ENCODE results near the gene XXYLT1.

XXYLT1 gene

GRCh38 chr3:195059471-195060216, 211.3 kb downstream of the XXYLT1 start:
- H3K9ac ChIP-seq (ENCODE audit: low read length) = no peak overlapping the region
- H3K4me2 ChIP-seq (ENCODE audit: low read length) = no peak overlapping the region
- H3K4me3 ChIP-seq (ENCODE audit: low read depth, low read length, poor library complexity, severe bottlenecking) = no peak overlapping the region
- no peaks in the 10 kb centered on the region for H3K9me2 ChIP-seq (ENCODE audit: low read depth, low read length)
- no peaks in the 10 kb centered on the region for H3K4me1 ChIP-seq (ENCODE audit: insufficient read depth, low read length, severe bottlenecking)
- no peak overlapping the region for H3K27ac ChIP-seq (ENCODE audit: low read depth, low read length, poor library complexity, severe bottlenecking)
- no peaks in the 10 kb centered on the region; the same call in 1 of the 2 replicates for H3K27me3 ChIP-seq (ENCODE audit: insufficient read depth, low read length)
- H2AFZ ChIP-seq (ENCODE audit: low read length) = no peak overlapping the region
- H3K79me2 ChIP-seq (ENCODE audit: insufficient read depth, low read length) = no peaks in the 10 kb centered on the region
- no peaks in the 10 kb centered on the region for H3K36me3 ChIP-seq (ENCODE audit: insufficient read depth, low read length)
- no peaks in the 10 kb centered on the region for H3F3A ChIP-seq (ENCODE audit: insufficient read depth, low read length)
- H3K9me3 ChIP-seq (ENCODE audit: low read length) = no peaks in the 10 kb centered on the region
- no peaks in the 10 kb centered on the region for H4K20me1 ChIP-seq (ENCODE audit: insufficient read depth, low read length)
- TF ChIP-seq EZH2 (IDR thresholded peaks at IDR 0.05; ENCODE audit: borderline replicate concordance, low read length) = no peak
- TF ChIP-seq CTCF (IDR thresholded peaks at IDR 0.05; ENCODE audit: low read length) = no peak

- Histone ChIP-seq H3K4me1 (ENCODE audit: insufficient read depth, low read length, severe bottlenecking) (no peaks in the 10 kb centered on the region), H4K20me1 (ENCODE audit: insufficient read depth, low read length) (no peaks in the 10 kb centered on the region), H3K9me2 (ENCODE audit: low read depth, low read length) (no peaks in the 10 kb centered on the region), H3K27me3 (ENCODE audit: insufficient read depth, low read length) (no peaks in the 10 kb centered on the region; the same call in 1 of the 2 replicates), H3K27ac (ENCODE audit: low read depth, low read length, poor library complexity, severe bottlenecking) (no peak overlapping the region), H3K79me2 (ENCODE audit: insufficient read depth, low read length) (no peaks in the 10 kb centered on the region), H3K4me2 (ENCODE audit: low read length) (no peak overlapping the region), H3K36me3 (ENCODE audit: insufficient read depth, low read length) (no peaks in the 10 kb centered on the region), H2AFZ (ENCODE audit: low read length) (no peak overlapping the region), H3K9me3 (ENCODE audit: low read length) (no peaks in the 10 kb centered on the region), H3K4me3 (ENCODE audit: low read depth, low read length, poor library complexity, severe bottlenecking) (no peak overlapping the region), H3F3A (ENCODE audit: insufficient read depth, low read length) (no peaks in the 10 kb centered on the region), H3K9ac (ENCODE audit: low read length) (no peak overlapping the region)
- no peak for TF ChIP-seq EZH2 (IDR thresholded peaks at IDR 0.05; ENCODE audit: borderline replicate concordance, low read length)
- TF ChIP-seq CTCF (IDR thresholded peaks at IDR 0.05; ENCODE audit: low read length) = no peak
These were observed 212.0 kb downstream of the XXYLT1 start for GRCh38 chr3:195059006-195059350.

- H3K9me3 ChIP-seq (ENCODE audit: low read length) = no peaks in the 10 kb centered on the region
These were observed 212.5 kb downstream of the XXYLT1 start for GRCh38 chr3:195058336-195059005.

More at GRCh38 chr3:195058336-195059005, 212.5 kb downstream of the XXYLT1 start:
- Histone ChIP-seq H3K27ac (ENCODE audit: low read depth, low read length, poor library complexity, severe bottlenecking) (no peak overlapping the region), H3K27me3 (ENCODE audit: insufficient read depth, low read length) (no peaks in the 10 kb centered on the region; the same call in 1 of the 2 replicates), H3K9me2 (ENCODE audit: low read depth, low read length) (no peaks in the 10 kb centered on the region), H3K79me2 (ENCODE audit: insufficient read depth, low read length) (no peaks in the 10 kb centered on the region), H3K4me1 (ENCODE audit: insufficient read depth, low read length, severe bottlenecking) (no peaks in the 10 kb centered on the region), H3F3A (ENCODE audit: insufficient read depth, low read length) (no peaks in the 10 kb centered on the region), H3K4me3 (ENCODE audit: low read depth, low read length, poor library complexity, severe bottlenecking) (no peak overlapping the region), H3K9ac (ENCODE audit: low read length) (no peak overlapping the region), H2AFZ (ENCODE audit: low read length) (no peak overlapping the region), H4K20me1 (ENCODE audit: insufficient read depth, low read length) (no peaks in the 10 kb centered on the region), H3K4me2 (ENCODE audit: low read length) (no peak overlapping the region), H3K36me3 (ENCODE audit: insufficient read depth, low read length) (no peaks in the 10 kb centered on the region)
- TF ChIP-seq EZH2 (IDR thresholded peaks at IDR 0.05; ENCODE audit: borderline replicate concordance, low read length) = no peak
- no peak for TF ChIP-seq CTCF (IDR thresholded peaks at IDR 0.05; ENCODE audit: low read length)
